HEK293T (cell line): ENCODE measurements around the gene ICAM1.

Experiments
- CTCF ChIA-PET: fragments of 350-600 bp; formaldehyde crosslinking; extraction: SDS; loops from one replicate; lab custom pipeline; 2021; ENCODE audit warnings: antibody characterized with exemption, inconsistent platforms; lab: Yijun Ruan, JAX
- POLR2A ChIA-PET: fragments of 350-600 bp; formaldehyde crosslinking; extraction: SDS; loops from one replicate; lab custom pipeline; 2020; ENCODE audit warnings: antibody characterized with exemption, inconsistent platforms; lab: Yijun Ruan, JAX
- DNase-seq: peaks from one replicate; pipeline ENCODE4 v3.0.0; 2012; ENCODE audit warnings: mixed read lengths; ENCODE audit errors: extremely low spot score
- ARNT ChIP-seq: fragments of 450-650 bp; IDR thresholded peaks from 2 replicates; pipeline ENCODE4 v1.6.1; 2017; ENCODE audit warnings: mild to moderate bottlenecking
- BHLHE40 ChIP-seq: fragments of 450-650 bp; IDR thresholded peaks from 2 replicates; pipeline ENCODE4 v1.6.1; 2016; ENCODE audit warnings: mild to moderate bottlenecking, moderate library complexity, borderline replicate concordance
- CTBP1 ChIP-seq: fragments of 450-650 bp; IDR thresholded peaks from 2 replicates; pipeline ENCODE4 v1.6.1; 2016; ENCODE audit warnings: borderline replicate concordance
- ELF4 ChIP-seq: fragments of 450-650 bp; IDR thresholded peaks from 2 replicates; pipeline ENCODE4 v1.6.1; 2017; ENCODE audit warnings: antibody characterized with exemption
- FOXA1 ChIP-seq: fragments of 450-650 bp; IDR thresholded peaks from 2 replicates; pipeline ENCODE4 v1.6.1; 2016; ENCODE audit warnings: mild to moderate bottlenecking
- FOXK2 ChIP-seq: fragments of 450-650 bp; IDR thresholded peaks from 2 replicates; pipeline ENCODE4 v1.6.1; 2016; ENCODE audit warnings: mild to moderate bottlenecking
- FOXM1 ChIP-seq: fragments of 450-650 bp; IDR thresholded peaks from 2 replicates; pipeline ENCODE4 v1.6.1; 2017; ENCODE audit warnings: mild to moderate bottlenecking, borderline replicate concordance
- HDGF ChIP-seq: fragments of 450-650 bp; IDR thresholded peaks from 2 replicates; pipeline ENCODE4 v1.6.1; 2017; ENCODE audit warnings: antibody characterized with exemption, borderline replicate concordance
- L3MBTL2 ChIP-seq: fragments of 450-650 bp; conservative IDR thresholded peaks from 2 replicates; pipeline ENCODE4 v1.6.1; 2016; ENCODE audit warnings: mild to moderate bottlenecking
- LEF1 ChIP-seq: fragments of 450-650 bp; IDR thresholded peaks from 2 replicates; pipeline ENCODE4 v1.6.1; 2017; ENCODE audit warnings: mild to moderate bottlenecking, borderline replicate concordance
- NFRKB ChIP-seq: fragments of 450-650 bp; IDR thresholded peaks from 2 replicates; pipeline ENCODE4 v1.6.1; 2016; ENCODE audit warnings: mild to moderate bottlenecking, moderate library complexity
- PKNOX1 ChIP-seq: fragments of 450-650 bp; IDR thresholded peaks from 2 replicates; pipeline ENCODE4 v1.6.1; 2016
- SP1 ChIP-seq: fragments of 450-650 bp; IDR thresholded peaks from 2 replicates; pipeline ENCODE4 v1.6.1; 2017
- SUZ12 ChIP-seq: fragments of 450-650 bp; IDR thresholded peaks from 2 replicates; pipeline ENCODE4 v1.6.1; 2016; ENCODE audit warnings: mild to moderate bottlenecking
- TARDBP ChIP-seq: fragments of 450-650 bp; IDR thresholded peaks from 2 replicates; pipeline ENCODE4 v1.6.1; 2016
- ZNF384 ChIP-seq: fragments of 450-650 bp; IDR thresholded peaks from 2 replicates; pipeline ENCODE4 v1.6.1; 2016

Gene ICAM1

GRCh38 chr19:10315335-10316214 is 44.7 kb downstream of the ICAM1 start, which contains the start of gene FDX2:
Gene FDX2, minus strand, starts transcription at chr19:10316015. Its CDS starts 19 bp downstream, at chr19:10315996.
- TF ChIP-seq L3MBTL2: peak; percentile 63
- no peak for TF ChIP-seq TARDBP
- no peak for TF ChIP-seq FOXM1
- no peak for TF ChIP-seq LEF1
- 0 out of 2 replicates have a peak, but pooled peaks have one; percentile 49 for TF ChIP-seq ELF4
- TF ChIP-seq FOXK2: no peak
- TF ChIP-seq ZNF384: no peak
- DNase-seq: peak; percentile 91
- CTCF ChIA-PET: interaction anchor here (0.6 kb wide), 1 partner anchor 65 kb away, joined by 5 read pairs; the partner anchor contains the start of gene TYK2
- POLR2A ChIA-PET: interaction anchor here (0.7 to 2.2 kb wide), 7 partner anchors 10 to 44 kb away, joined by 3 to 10 read pairs (median 5); partner anchors contain the start of genes ICAM5 and RAVER1

- ChIA-PET CTCF (interaction anchor here (1.1 kb wide), 1 partner anchor 72 kb away, joined by 3 read pairs; no protein-coding TSS in a partner anchor), POLR2A (interaction anchor here (0.7 to 2.2 kb wide), 4 partner anchors 17 to 64 kb away, joined by 3 to 7 read pairs (median 4); partner anchors contain the start of genes ICAM5, RAVER1 and TYK2)
- peak; percentile 22 for DNase-seq
- no peak for TF ChIP-seq LEF1
- no peak for TF ChIP-seq L3MBTL2
- no peak for TF ChIP-seq BHLHE40
- TF ChIP-seq ELF4: no peak
- TF ChIP-seq SP1: no peak
- TF ChIP-seq ZNF384: no peak
- no peak for TF ChIP-seq ARNT
- no peak for TF ChIP-seq FOXK2
- no peak for TF ChIP-seq PKNOX1
- TF ChIP-seq TARDBP: no peak
- no peak for TF ChIP-seq CTBP1
- no peak for TF ChIP-seq SUZ12
- no peak for TF ChIP-seq NFRKB
- no peak for TF ChIP-seq FOXA1
Measured at GRCh38 chr19:10316229-10317044, 45.5 kb downstream of the ICAM1 start.

GRCh38 chr19:10317045-10317856 is 46.3 kb downstream of the ICAM1 start:
- TF ChIP-seq ZNF384 (no peak), BHLHE40 (no peak), SUZ12 (no peak), SP1 (no peak)
- no peak for DNase-seq
- POLR2A ChIA-PET: interaction anchor here (0.9 to 2.2 kb wide), 4 partner anchors 16 to 63 kb away, joined by 3 to 7 read pairs (median 6); partner anchors contain the start of genes ICAM5, RAVER1 and TYK2
- CTCF ChIA-PET: interaction anchor here (1.1 kb wide), 1 partner anchor 71 kb away, joined by 3 read pairs; no protein-coding TSS in a partner anchor

- no peak for DNase-seq
- TF ChIP-seq ARNT (no peak), BHLHE40 (no peak), PKNOX1 (no peak), ZNF384 (no peak), HDGF (no peak)
- ChIA-PET POLR2A (interaction anchor here (1.1 to 2.2 kb wide), 4 partner anchors 12 to 62 kb away, joined by 3 to 7 read pairs (median 6); partner anchors contain the start of genes ICAM5, RAVER1 and TYK2), CTCF (interaction anchor here (1.1 kb wide), 1 partner anchor 71 kb away, joined by 3 read pairs; no protein-coding TSS in a partner anchor)
Measured at GRCh38 chr19:10317857-10318462, 47.0 kb downstream of the ICAM1 start.

GRCh38 chr19:10318807-10319682 is 48.1 kb downstream of the ICAM1 start:
- ChIA-PET CTCF (no interaction called here), POLR2A (interaction anchor here (1.1 to 2.2 kb wide), 2 partner anchors 11 to 30 kb away, joined by 3 to 7 read pairs; partner anchors contain the start of gene ICAM5)
- no peak for DNase-seq
- TF ChIP-seq ZNF384: no peak
- no peak for TF ChIP-seq FOXK2
- TF ChIP-seq TARDBP: no peak
- TF ChIP-seq CTBP1: no peak
- no peak for TF ChIP-seq HDGF
- no peak for TF ChIP-seq ARNT
- no peak for TF ChIP-seq L3MBTL2
- TF ChIP-seq ELF4: no peak
- no peak for TF ChIP-seq FOXA1
- no peak for TF ChIP-seq SUZ12
- TF ChIP-seq BHLHE40: no peak
